CD4-positive, alpha-beta memory T cell (primary cell): ENCODE measurements around the gene SHC2. TPM values are rescaled to one million over a fixed set of nuclear protein-coding genes. Genes with fewer than 3 reads are reported as not detected.

Source experiments
- CTCF ChIA-PET: fragments of 350-600 bp; sonication (Branson Sonifier 250); formaldehyde crosslinking; loops from one replicate; lab custom pipeline; 2021; ENCODE audit warnings: inconsistent platforms; ENCODE audit not compliant: partially characterized antibody; lab: Charles Lee
- POLR2A ChIA-PET: fragments of 350-600 bp; sonication (Branson Sonifier 250); formaldehyde crosslinking; loops from one replicate; lab custom pipeline; 2021; ENCODE audit not compliant: partially characterized antibody; lab: Charles Lee
- DNase-seq, 5 donors: peaks; one replicate each; pipeline versions ENCODE4 v3.0.0 to v3.0.0-alpha.2; 2020 to 2022; ENCODE audit warnings: mixed read lengths in 1 of 5
- H3K27ac ChIP-seq: one replicate; pipeline ENCODE4 v1.7.0; 2013; ENCODE audit warnings: low read depth, low read length
- H3K27me3 ChIP-seq: 2 replicates; pipeline ENCODE4 v1.7.0; 2013; ENCODE audit warnings: mild to moderate bottlenecking, low read length, moderate library complexity; ENCODE audit not compliant: insufficient read depth
- H3K36me3 ChIP-seq: 2 replicates; pipeline ENCODE4 v1.7.0; 2013; ENCODE audit warnings: mild to moderate bottlenecking, low read length, moderate library complexity; ENCODE audit not compliant: insufficient read depth
- H3K4me1 ChIP-seq: 2 replicates; pipeline ENCODE4 v1.7.0; 2013; ENCODE audit warnings: mild to moderate bottlenecking, low read length, moderate library complexity; ENCODE audit not compliant: insufficient read depth
- H3K4me3 ChIP-seq, 2 donors: one replicate each; pipeline ENCODE4 v1.7.0; 2013; ENCODE audit warnings: low read length in 2 of 2, mild to moderate bottlenecking in 1 of 2
- H3K9me3 ChIP-seq, 2 donors: one replicate each; pipeline ENCODE4 v1.7.0; 2013; ENCODE audit warnings: low read length in 2 of 2, control low read depth in 1 of 2; ENCODE audit not compliant: control insufficient read depth in 1 of 2
- H3K27ac Mint-ChIP-seq, 7 donors: one replicate each; pipeline ENCODE4 v1.8.0; 2020 to 2021; ENCODE audit warnings: mixed read lengths in 7 of 7, mild to moderate bottlenecking in 6 of 7, inconsistent platforms in 3 of 7, moderate library complexity in 3 of 7
- H3K27me3 Mint-ChIP-seq, 2 donors: one replicate each; pipeline ENCODE4 v1.8.0; 2020 to 2021; ENCODE audit warnings: mixed read lengths in 2 of 2
- H3K36me3 Mint-ChIP-seq, 2 donors: one replicate each; pipeline ENCODE4 v1.8.0; 2020 to 2021; ENCODE audit warnings: mixed read lengths in 2 of 2, inconsistent platforms in 1 of 2, mild to moderate bottlenecking in 1 of 2
- H3K4me1 Mint-ChIP-seq, 4 donors: one replicate each; pipeline ENCODE4 v1.8.0; 2020 to 2021; ENCODE audit warnings: mixed read lengths in 4 of 4, mild to moderate bottlenecking in 1 of 4
- H3K4me3 Mint-ChIP-seq, 8 donors: one replicate each; pipeline ENCODE4 v1.8.0; 2020 to 2021; ENCODE audit warnings: mixed read lengths in 8 of 8, mild to moderate bottlenecking in 7 of 8, moderate library complexity in 6 of 8, inconsistent platforms in 3 of 8
- H3K9me3 Mint-ChIP-seq, 8 donors: one replicate each; pipeline ENCODE4 v1.8.0; 2020 to 2021; ENCODE audit warnings: mixed read lengths in 8 of 8, mild to moderate bottlenecking in 5 of 8, inconsistent platforms in 3 of 8, moderate library complexity in 1 of 8
- intact Hi-C: fragments of 100-400 bp; cut with micrococcal nuclease; formaldehyde crosslinking; loops from one replicate; pipeline ENCODE4 v1.15.1; 2023
- polyA plus RNA-seq, 2 donors: library from polyadenylated mRNA; unstranded; fragments of 300-500 nt; fragmentation: Illumina TruSeq; gene quantifications; one replicate each; pipeline ENCODE4 v1.2.3, GENCODE V29; 2021
- total RNA-seq, 2 experiments: library from RNA; stranded (reverse); gene quantifications; one replicate each; pipeline ENCODE4 v1.2.3, GENCODE V29; 2021

The SHC2 gene
- total and polyA plus RNA-seq, 4 experiments from 2014 or later = 0.55 to 0.64 TPM; not detected in 2

GRCh38 chr19:449916-450315 lies 10.9 kb downstream of the SHC2 start:
- Mint-ChIP-seq H3K27ac (no peak overlapping the region), H3K27me3 (no peaks in the 10 kb centered on the region), H3K4me3 (no peak overlapping the region), H3K9me3 (no peaks in the 10 kb centered on the region), H3K4me1 (no peaks in the 10 kb centered on the region), H3K36me3 (no peaks in the 10 kb centered on the region)
- Histone ChIP-seq H3K4me1 (no peaks in the 10 kb centered on the region), H3K27me3 (no peaks in the 10 kb centered on the region), H3K36me3 (no peaks in the 10 kb centered on the region), H3K9me3 (no peaks in the 10 kb centered on the region), H3K27ac (no peak overlapping the region), H3K4me3 (no peak overlapping the region)
- intact Hi-C loops = no loop called here
- CTCF ChIA-PET = interaction anchor here (0.6 kb wide), 1 partner anchor 85 kb away, joined by 3 read pairs; no protein-coding TSS in a partner anchor
- POLR2A ChIA-PET = no interaction called here
- no peak for DNase-seq

- DNase-seq = no peak
- intact Hi-C loops = no loop called here
- Histone ChIP-seq H3K27me3 (no peaks in the 10 kb centered on the region), H3K36me3 (no peaks in the 10 kb centered on the region), H3K4me1 (no peaks in the 10 kb centered on the region), H3K9me3 (no peaks in the 10 kb centered on the region), H3K4me3 (no peak overlapping the region), H3K27ac (no peak overlapping the region)
- H3K9me3 Mint-ChIP-seq = no peaks in the 10 kb centered on the region
- H3K27ac Mint-ChIP-seq = no peak overlapping the region
- H3K27me3 Mint-ChIP-seq = no peaks in the 10 kb centered on the region
- H3K4me3 Mint-ChIP-seq = no peak overlapping the region
- H3K4me1 Mint-ChIP-seq = no peaks in the 10 kb centered on the region
- no peaks in the 10 kb centered on the region for H3K36me3 Mint-ChIP-seq
- POLR2A ChIA-PET = no interaction called here
- CTCF ChIA-PET = no interaction called here
These were observed 12.8 kb downstream of the SHC2 start for GRCh38 chr19:447816-448560.

DNA sequence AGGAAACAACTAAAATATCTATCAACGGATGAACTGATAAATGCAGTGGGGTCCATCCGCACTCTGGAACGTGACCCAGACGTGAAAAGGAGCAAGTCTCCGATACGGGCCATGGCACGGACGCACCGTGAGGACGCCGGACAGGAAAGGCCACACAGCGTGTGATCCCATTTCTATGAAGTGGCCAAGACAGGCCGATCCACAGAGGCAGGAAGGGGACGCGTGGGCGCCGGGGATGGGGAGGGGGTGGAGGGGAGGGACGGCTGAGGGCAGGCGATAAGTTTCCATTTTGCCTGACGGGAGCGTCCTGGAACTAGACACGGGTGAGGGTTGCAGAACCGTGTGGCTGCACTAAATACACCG lies 13.8 kb downstream of the SHC2 start:
- no peak overlapping the region for H3K4me3 Mint-ChIP-seq
- Histone ChIP-seq H3K27ac (no peak overlapping the region), H3K4me3 (no peak overlapping the region), H3K9me3 (no peaks in the 10 kb centered on the region), H3K36me3 (no peaks in the 10 kb centered on the region), H3K27me3 (no peaks in the 10 kb centered on the region), H3K4me1 (no peaks in the 10 kb centered on the region)
- no peaks in the 10 kb centered on the region for H3K4me1 Mint-ChIP-seq
- H3K36me3 Mint-ChIP-seq = no peaks in the 10 kb centered on the region
- H3K27ac Mint-ChIP-seq = no peak overlapping the region
- intact Hi-C loops = no loop called here
- H3K9me3 Mint-ChIP-seq = no peaks in the 10 kb centered on the region
- DNase-seq = no peak
- ChIA-PET CTCF (no interaction called here), POLR2A (no interaction called here)
- peaks cover 0 to under 1% of the 10 kb centered on the region in 2 donors for H3K27me3 Mint-ChIP-seq

DNA sequence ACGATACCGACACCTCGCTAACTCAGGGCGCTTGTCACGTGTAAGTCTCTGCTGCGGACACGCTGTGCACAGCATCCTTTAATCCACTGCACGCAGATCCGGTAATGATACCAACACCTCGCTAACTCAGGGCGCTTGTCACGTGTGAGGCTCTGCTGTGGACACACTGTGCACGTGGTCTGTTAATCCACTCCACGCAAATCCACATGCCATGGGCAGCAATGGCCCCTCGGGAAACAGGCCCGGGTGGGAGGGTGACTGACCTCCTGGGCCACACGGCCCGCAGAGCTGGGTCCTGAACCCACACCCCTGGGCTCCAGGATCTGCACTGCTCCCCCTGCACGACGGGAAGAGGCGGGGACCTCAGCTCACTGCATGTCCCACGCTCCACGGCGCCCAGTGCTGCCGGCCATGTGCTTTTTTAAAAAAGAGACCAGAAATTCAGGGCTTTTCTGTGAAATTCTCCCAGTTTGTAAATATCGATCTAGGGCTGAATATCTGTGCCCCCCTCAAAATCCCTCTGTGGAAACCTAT lies 16.1 kb downstream of the SHC2 start:
- H3K4me1 Mint-ChIP-seq = no peaks in the 10 kb centered on the region
- H3K4me3 Mint-ChIP-seq = no peak overlapping the region
- no peak for DNase-seq
- CTCF ChIA-PET = no interaction called here
- intact Hi-C loops = no loop called here
- H3K9me3 ChIP-seq = no peaks in the 10 kb centered on the region
- no peaks in the 10 kb centered on the region for H3K4me1 ChIP-seq
- no peaks in the 10 kb centered on the region for H3K9me3 Mint-ChIP-seq
- no peak overlapping the region for H3K4me3 ChIP-seq
- no peaks in the 10 kb centered on the region for H3K36me3 Mint-ChIP-seq
- POLR2A ChIA-PET = no interaction called here
- H3K27ac Mint-ChIP-seq = no peak overlapping the region
- H3K36me3 ChIP-seq = no peaks in the 10 kb centered on the region
- H3K27ac ChIP-seq = no peak overlapping the region
- no peaks in the 10 kb centered on the region for H3K27me3 ChIP-seq
- peaks cover 6 to 12% of the 10 kb centered on the region in 2 donors for H3K27me3 Mint-ChIP-seq

DNA sequence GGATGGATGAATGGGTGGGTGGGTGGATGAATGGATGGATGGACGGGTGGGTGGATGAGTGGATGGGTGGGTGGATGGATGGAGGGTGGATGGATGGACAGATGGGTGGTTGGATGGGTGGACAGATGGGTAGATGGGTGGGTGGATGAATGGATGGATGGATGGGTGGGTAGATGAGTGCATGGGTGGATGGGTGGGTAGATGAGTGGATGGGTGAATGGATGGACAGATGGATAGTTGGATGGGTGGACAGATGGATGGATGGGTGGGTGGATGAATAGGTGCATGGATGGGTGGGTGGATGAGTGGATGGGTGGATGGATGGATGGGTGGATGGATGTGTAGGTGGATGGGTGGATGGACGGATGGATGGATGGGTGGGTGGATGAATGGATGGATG lies 17.8 kb downstream of the SHC2 start:
- H3K9me3 ChIP-seq = no peaks in the 10 kb centered on the region
- H3K36me3 Mint-ChIP-seq = no peaks in the 10 kb centered on the region
- no peak overlapping the region for H3K4me3 Mint-ChIP-seq
- POLR2A ChIA-PET = no interaction called here
- intact Hi-C loops = no loop called here
- H3K27ac Mint-ChIP-seq = no peak overlapping the region
- no peaks in the 10 kb centered on the region for H3K4me1 ChIP-seq
- no peaks in the 10 kb centered on the region for H3K27me3 ChIP-seq
- no peaks in the 10 kb centered on the region for H3K4me1 Mint-ChIP-seq
- H3K27ac ChIP-seq = no peak overlapping the region
- no peak for DNase-seq
- H3K9me3 Mint-ChIP-seq = no peaks in the 10 kb centered on the region
- H3K27me3 Mint-ChIP-seq = peaks cover 6 to 14% of the 10 kb centered on the region in 2 donors
- CTCF ChIA-PET = no interaction called here
- no peaks in the 10 kb centered on the region for H3K36me3 ChIP-seq
- H3K4me3 ChIP-seq = no peak overlapping the region

DNA sequence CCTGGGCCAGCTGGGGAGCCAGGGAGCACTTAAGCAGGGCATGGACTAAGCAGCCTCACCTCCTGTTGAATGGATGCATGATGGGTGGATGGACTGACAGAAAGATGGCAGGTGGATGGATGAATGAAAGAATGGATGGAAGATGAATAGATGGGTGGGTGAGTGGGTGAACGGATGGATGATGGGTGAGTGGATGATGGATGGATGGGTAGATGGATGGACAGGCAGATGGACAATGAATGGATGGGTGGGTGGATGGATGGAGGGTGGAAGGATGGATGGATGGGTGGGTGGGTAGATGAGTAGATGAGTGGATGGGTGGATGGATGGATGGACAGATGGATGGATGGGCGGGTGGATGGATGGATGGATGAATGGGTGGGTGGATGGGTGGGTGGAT lies 18.7 kb downstream of the SHC2 start:
- ChIA-PET CTCF (no interaction called here), POLR2A (no interaction called here)
- H3K4me1 Mint-ChIP-seq = no peaks in the 10 kb centered on the region
- Histone ChIP-seq H3K27me3 (no peaks in the 10 kb centered on the region), H3K9me3 (no peaks in the 10 kb centered on the region), H3K27ac (no peak overlapping the region), H3K4me1 (no peaks in the 10 kb centered on the region), H3K36me3 (no peaks in the 10 kb centered on the region), H3K4me3 (no peak overlapping the region)
- H3K4me3 Mint-ChIP-seq = peak overlapping the region in 1 of 8 donors; percentile 27
- peaks cover 14 to 21% of the 10 kb centered on the region in 2 donors for H3K27me3 Mint-ChIP-seq
- intact Hi-C loops = no loop called here
- H3K36me3 Mint-ChIP-seq = no peaks in the 10 kb centered on the region
- H3K9me3 Mint-ChIP-seq = no peaks in the 10 kb centered on the region
- no peak for DNase-seq
- H3K27ac Mint-ChIP-seq = no peak overlapping the region

GRCh38 chr19:441213-441836 lies 19.5 kb downstream of the SHC2 start:
- H3K36me3 ChIP-seq = no peaks in the 10 kb centered on the region
- ChIA-PET POLR2A (no interaction called here), CTCF (no interaction called here)
- H3K9me3 ChIP-seq = no peaks in the 10 kb centered on the region
- H3K27ac ChIP-seq = no peak overlapping the region
- H3K4me1 Mint-ChIP-seq = no peaks in the 10 kb centered on the region
- H3K4me1 ChIP-seq = no peaks in the 10 kb centered on the region
- H3K27me3 Mint-ChIP-seq = peaks cover 14 to 23% of the 10 kb centered on the region in 2 donors
- no peak for DNase-seq
- no peaks in the 10 kb centered on the region for H3K36me3 Mint-ChIP-seq
- intact Hi-C loops = no loop called here
- no peaks in the 10 kb centered on the region for H3K27me3 ChIP-seq
- peak overlapping the region in 1 of 7 donors; percentile 43 for H3K27ac Mint-ChIP-seq
- H3K4me3 Mint-ChIP-seq = no peak overlapping the region
- H3K4me3 ChIP-seq = no peak overlapping the region
- no peaks in the 10 kb centered on the region for H3K9me3 Mint-ChIP-seq
